NCI-H187 treated with DMSO at 0.1 percent for 48 hours (cell line): Measurements from ENCODE around the gene FFAR1.
"Not testable (repeated sequence)": the region's sequence is repeated elsewhere in the genome, so short reads cannot be mapped to it uniquely, and the experiment has no call there.

Experiments used
- DNase-seq: peaks from one replicate; lab custom pipeline; 2025; lab: John Stamatoyannopoulos, UW

Gene FFAR1

DNA sequence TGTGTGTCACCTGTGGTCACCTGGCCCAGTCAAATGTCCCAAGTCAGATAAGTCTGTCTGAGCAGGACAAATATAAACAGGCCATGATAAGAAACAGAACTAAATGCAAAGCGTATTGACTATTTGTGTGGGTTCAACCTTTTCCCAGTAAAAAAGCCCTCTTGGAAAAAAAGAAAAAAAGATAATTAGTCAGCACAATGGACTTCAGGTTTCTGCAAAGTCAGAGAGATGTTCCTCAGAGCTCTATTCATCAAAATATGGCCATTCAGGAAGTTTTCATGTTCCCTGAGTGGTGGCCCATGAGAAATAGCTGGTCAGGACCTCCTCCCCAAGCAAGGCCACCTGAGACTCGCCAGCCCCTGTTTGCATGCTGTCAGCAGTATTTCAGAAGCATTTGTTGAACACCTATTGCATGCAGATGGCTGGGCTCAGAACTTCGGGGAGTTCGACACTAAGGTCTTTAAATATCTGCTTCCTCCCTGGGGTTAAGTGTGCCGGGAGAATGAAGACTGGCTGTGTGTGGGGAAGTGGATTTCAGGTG is 13.2 kb downstream of the FFAR1 start:
- DNase-seq, result no peak

DNA sequence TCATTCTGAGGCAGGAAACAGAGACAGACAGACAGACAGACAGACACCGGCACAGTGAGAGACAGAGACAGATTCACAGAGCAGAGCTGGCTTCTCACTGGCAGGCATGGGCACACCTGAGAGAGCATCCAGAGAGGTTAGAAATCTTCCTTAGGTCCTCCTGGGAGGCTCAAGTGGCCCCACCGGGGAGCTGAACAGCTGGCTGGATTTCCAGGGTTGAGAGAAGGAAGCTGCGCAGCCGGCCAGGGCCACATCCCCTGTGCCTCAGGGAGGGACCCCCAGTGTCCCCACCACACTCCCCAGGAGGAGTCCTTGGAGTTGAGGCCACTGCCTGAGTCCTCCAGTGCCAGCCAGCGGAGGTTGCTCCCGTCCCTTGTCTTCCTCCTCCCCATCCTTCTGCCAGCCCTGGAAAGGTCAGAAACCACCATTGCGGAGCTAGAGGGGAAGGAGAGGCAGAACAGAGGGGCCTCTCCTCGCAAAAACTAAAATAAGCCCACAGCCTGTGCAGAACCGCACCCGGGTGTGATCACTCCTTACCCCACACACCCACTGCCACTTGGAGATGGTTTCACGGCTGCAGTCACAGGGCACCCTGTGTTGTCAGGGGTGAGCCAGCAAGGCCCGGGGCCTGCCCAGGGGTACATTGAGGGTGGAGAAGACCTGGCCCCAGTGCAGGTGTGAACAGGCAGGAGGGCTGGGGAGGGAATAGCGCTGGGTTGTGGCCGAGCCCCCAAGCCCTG is 14.7 kb downstream of the FFAR1 start:
- no peak for DNase-seq

DNA sequence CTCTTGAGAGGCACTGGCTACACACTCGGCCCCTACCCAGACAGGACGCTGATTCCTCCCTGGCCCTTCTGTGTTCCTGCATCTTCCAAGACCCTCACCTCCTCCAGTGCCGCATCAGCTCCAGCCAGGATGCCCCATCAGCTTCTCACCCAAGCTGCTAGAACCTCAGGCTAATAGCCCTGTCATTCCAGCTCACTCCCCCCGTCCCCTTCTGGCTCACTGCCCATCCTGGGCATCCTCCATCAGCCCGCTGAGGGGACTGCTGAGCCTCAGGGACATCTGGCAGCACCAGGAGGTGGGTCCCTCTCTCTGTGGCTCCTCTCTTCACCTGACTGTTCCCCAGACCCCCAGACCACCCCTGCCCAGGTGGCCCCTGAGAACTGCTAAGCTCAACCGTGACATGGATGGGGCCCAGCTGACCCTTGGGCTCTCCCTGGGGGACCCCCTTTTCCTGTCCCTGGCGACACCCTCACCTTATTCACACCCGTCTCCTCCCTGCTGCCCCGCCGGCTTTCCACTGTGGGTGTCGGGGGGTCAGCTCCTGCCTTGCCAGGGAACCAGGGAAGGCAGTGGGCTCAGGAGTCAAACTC is 15.4 kb downstream of the FFAR1 start:
- DNase-seq, result no peak

DNA sequence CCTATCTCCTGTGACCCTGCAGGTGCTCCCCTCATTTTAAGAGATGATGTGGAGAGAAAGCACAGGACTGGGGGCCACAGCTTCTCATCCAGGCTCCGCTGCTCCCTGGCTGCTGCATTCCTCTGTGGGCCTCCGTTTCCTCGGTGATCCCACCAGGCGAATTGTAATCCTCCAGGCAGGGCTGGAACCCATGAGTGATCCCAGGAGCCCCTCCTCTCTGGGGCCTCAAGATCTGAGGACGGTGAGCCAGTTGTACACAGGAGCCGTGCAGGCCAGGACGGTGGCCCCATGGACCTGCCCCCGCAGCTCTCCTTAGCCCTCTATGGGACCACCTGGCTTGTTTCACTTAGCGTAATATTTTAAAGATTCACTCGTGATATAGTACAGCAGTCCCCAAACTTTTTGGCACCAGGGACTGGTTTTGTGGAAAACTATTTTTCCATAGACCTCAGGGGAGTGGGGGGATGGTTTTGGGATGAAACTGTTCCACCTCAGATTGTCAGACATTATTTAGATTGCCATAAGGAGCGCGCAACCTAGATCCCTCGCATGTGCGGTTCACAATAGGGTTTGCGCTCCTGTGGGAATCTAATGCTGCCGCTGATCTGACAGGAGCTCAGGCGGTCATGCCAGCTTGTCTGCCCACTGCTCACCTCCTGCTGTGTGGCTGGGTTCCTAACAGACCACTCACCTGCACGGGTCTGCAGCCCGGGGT is 16.2 kb downstream of the FFAR1 start:
- no peak for DNase-seq

DNA sequence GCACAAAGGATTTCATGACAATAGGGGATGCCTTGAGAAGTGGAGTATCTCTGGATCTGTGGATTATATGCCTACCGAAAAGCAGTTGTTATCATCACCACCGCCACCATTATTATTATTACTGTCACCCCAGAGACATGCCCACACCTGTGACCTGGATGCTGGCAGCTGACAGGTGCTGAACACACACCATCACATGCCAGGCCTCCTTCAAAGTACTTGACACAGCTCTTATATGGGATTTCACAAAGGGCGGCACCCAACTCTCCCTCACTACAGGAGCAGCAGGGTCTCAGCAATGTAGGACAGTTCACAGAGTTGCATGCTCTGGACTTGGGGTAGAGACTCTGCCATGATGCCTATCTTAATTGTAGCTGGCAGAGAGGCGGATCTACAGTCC is 17.6 kb downstream of the FFAR1 start:
- DNase-seq, result no peak

DNA sequence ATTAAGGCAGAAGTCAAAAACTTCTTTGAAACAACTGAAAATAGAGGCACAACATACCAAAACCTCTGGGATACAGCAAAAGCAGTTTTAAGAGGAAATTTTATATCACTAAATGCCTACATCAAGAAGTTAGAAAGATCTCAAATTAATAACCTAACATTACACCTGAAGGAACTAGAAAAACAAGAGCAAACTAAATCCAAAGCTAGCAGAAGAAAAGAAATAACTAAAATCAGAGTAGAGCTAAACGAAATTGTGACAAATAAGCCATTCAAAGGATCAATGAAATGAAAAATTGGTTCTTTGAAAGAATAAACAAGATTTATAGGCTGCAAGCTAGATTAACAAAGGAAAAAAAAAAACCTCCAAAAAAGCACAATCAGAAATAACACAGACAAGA is 20.7 kb downstream of the FFAR1 start:
- no peak for DNase-seq

DNA sequence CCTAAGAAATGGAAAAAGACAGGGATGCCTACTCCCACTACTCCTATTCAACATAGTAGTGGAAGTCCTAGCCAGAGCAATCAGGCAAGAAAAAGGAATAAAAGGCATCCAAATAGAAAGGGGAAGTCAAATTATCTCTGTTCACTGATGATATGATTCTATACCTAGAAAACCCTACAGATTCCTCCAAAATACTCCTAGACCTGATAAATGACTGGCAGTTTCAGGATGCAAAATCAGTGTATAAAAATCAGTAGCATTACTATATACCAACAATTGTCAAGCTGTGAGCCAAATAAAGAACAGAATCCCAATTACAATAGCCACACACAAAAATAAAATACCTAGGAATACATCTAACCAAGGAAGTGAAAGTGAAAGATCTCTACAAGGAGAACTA is 21.8 kb downstream of the FFAR1 start:
- no peak for DNase-seq

DNA sequence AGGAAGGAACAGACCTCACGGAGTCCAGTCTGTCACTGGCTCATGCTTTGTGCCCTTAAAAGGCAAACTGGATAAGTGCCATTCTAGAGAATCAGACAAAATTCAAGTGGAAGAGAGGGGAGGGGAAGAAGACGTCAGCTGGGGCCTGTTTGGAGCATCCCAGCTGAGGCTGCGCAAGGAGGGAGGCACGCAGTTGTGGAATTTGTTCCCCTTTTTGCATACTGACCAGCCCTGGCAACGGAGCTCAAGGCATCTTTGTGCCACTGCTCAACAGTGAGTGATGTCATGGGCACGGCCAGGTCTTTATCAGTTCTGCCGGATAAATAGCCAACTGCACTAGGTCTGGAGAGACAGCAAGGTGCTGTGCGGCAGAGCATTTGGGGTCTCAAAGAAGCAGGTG is 23.0 kb downstream of the FFAR1 start, which contains the start of gene GPR42:
Gene GPR42 (plus strand): TSS at position 347 of the 400 bp plus-strand sequence. CDS start 292 bp downstream, outside the sequence.
- no peak for DNase-seq

DNA sequence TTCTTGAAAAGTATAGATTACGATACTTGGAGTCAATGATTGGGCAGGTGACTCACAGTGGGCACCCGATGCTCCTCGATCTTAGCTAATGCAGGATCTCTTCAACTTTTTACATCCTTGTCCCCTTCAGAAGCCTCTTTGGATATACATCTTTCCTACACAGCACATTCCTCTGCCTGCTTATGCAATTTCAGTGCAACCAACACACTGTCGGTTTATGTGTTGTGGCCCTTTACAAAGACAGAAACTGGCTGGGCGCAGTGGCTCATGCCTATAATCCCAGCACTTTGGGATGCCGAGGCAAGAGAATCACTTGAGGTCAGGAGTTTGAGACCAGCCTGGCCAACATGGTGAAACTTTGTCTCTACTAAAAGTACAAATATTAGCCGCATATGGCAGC is 25.8 kb downstream of the FFAR1 start:
- no peak for DNase-seq

DNA sequence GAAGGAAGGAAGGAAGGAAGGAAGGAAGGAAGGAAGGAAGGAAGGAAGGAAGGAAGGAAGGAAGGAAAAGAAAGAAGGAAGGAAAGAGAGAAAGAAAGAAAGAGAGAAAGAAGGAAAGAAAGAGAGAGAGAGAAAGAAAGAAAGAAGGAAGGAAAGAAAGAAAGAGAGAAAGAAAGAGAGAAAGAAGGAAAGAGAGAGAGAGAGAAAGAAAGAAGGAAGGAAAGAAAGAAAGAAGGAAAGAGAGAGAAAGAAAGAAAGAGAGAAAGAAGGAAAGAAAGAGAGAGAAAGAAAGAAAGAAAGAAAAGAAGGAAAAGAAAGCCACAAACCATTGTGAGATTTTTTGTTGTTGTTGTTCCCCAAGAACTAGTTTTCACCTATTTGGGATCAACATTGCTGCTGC is 26.3 kb downstream of the FFAR1 start:
- not testable (repeated sequence) for DNase-seq

DNA sequence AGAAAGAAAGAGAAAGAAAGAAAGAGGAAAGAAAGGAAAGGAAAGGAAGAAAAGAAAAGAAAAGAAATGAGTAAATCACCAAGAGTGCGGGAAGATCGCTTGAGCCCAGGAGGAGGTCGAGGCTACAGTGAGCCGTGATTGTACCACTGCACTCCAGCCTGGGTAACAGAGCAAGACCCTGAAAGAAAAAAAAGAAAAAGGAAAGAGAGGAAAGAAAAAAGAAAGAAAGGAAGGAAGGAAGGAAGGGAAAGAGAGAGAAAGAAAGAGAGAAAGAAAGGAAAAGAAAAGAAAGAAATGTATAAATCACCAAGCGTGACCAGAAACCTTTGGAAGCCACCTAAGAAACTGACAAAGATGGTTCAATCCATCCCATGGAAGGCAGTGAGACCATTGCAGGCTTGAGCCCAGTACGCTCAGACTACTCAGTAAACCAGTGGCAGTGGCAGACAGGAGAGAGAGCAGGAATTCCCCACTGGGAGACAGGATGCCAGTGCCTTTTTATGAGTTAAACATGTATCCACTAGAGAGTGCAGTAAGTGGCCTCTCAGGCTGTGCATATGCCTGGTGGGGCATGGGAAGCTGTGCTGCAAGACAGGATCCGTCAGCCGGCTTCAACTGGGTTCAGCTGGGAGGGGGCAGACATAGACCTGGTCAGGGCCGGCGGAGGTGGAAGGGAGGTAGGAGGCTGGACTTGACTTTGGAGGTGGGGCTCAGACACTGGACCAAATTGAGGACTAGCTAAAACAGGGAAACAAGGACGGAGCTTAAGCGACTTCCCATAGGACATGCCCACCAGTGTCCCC is 28.0 kb downstream of the FFAR1 start:
- DNase-seq, result no peak

DNA sequence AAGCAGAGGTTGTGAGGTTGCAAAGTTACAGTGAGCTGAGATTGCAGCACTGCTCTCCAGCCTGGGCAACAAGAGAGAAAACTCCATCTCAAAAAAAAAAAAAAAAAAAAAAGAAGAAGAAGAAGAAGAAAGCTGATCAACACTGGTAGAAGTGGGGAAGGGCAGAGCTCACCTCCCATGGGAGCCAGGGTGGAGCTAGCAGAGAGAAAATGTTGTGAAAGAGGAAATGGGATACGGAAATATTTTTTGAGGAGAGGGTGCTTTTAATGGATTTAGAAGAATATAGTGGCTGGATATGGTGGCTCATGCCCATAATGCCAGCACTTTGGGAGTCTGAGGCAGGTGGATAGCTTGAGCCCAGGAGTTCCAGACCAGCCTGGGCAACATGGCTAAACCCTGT is 30.0 kb downstream of the FFAR1 start:
- no peak for DNase-seq

DNA sequence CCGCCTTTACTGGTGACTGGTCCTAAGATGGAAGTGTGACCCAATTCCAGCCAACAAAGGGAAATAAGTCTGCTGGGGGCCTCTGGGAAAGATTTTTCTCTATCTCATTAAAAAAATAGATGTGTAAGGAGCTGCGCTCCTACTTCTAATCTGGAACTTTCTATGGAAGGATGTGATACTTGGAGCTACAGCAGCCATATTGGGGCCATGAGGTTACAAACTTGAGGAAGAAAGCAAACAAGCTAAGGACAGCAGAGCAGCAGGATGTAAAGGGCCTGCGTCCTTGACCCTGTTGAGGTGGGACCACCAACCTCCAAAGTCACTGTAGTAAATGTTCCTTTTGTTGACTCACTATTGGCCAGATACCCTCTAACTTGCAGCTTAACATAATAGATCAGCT is 30.7 kb downstream of the FFAR1 start:
- DNase-seq, result no peak

DNA sequence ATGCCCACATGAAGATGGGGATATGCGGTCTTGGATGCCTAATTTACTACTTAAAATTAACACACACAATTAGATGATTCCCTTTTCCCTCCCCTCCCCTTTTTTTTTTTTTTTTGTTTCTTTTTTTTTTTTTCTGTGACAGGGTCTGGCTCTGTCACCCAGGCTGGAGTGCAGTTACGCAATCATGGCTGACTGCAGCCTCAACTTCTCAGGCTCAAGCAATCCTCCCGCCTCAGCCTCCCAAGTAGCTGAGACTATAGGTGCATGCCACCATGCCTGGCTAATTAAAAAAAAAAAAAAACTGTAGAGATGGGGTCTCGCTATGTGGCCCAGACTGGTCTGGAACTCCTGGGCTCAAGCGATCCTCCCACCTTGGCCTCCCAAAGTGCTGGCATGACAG is 31.8 kb downstream of the FFAR1 start:
- DNase-seq, result not testable (repeated sequence)

DNA sequence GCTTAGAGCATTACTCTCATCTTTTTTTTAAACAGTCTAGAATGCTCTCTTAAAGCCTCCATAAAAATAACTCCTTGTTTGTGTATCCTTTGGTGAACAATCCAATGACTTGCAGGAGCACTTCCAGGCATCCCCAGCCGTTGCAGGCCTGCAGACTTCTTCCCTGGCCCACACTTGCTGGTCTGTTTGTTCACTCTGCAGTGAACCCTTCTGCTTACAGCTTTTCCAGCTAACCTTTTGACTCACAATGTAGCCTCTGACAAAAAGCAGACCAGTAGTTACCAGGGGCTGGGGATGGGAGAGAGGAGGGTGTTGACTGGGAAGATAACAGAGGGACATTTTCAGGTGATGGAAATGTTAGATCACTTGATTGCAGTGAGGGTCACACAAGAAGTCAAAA is 32.3 kb downstream of the FFAR1 start:
- DNase-seq, result no peak

DNA sequence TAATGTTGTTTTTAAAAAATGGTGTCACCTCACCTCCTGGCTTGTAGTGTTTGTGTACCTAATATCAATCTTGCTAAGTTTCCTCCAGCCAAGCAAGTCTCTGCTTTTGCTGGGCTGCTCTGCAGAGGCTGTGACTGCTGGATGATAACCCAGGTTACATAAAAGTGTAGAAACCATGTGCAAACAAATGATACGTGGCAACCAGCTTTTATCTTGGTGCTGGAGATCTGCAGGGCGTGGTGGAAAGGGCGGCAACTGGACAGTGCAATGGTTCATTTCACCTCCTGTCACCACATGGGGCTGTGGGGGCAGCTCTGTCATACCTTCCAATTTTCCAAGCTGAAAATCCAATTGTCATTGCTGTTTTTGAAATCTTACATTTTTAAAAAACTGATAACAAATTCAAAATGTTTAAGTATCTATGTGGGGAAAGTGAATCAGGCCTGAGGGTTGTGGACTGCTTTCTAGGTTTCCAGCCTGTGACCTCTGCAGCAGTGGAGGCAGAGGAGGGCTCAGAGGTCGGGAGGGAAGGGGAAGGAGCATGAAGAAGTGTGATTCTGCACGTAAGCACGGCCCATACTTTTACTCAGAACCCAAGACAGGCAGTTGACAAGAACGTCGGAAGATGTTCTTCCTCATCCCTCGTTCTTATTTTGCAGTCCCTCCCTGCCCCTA is 32.9 kb downstream of the FFAR1 start:
- DNase-seq, result no peak

DNA sequence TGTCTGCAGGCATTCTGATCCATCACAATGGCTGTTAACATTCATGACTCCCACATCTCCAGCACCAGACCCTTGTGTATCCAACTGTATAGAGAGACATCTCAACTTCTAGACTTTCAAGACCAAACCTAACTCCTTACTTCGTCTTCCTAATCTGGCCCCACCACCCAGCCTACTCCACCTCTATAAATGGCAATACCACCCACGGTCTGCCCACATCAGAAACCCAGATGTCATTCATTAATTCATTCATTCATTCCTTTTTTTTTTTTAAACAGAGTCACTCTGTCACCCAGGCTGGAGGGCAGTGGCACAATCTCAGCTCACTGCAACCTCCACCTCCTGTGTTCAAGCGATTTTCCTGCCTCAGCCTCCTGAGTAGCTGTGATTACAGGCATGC is 33.6 kb downstream of the FFAR1 start:
- no peak for DNase-seq

DNA sequence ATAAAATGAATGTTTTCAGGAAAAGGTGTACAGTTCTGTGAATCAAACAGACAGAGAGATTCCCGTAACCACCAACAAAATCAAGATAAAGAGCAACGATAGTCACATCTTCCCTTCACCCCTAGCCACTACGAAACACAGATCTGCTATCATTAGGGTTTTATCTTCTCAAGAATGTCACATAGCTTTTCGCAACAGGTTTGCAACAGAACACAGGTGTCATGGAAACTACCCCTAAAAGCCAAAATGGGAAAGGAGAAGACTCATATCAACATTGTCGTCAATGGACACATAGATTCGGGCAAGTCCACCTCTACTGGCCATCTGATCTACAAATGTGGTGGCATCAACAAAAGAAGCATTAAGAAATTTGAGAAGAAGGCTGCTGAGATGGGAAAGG is 34.2 kb downstream of the FFAR1 start:
- no peak for DNase-seq

DNA sequence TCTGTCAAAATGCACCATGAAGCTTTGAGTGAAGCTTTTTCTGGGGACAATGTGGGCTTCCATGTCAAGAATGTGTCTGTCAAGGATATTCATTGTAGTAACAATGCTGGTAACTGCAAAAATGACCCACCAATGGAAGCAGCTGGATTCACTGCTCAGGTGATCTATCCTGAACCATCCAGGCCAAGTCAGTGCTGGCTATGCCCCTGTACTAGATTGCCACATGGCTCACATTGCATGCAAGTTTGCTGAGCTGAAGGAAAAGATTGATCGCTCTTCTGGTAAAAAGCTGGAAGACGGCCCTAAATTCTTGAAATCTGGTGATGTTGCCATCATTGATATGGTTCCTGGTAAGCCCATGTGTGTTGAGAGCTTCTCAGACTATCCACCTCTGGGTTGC is 35.8 kb downstream of the FFAR1 start:
- DNase-seq, result no peak

DNA sequence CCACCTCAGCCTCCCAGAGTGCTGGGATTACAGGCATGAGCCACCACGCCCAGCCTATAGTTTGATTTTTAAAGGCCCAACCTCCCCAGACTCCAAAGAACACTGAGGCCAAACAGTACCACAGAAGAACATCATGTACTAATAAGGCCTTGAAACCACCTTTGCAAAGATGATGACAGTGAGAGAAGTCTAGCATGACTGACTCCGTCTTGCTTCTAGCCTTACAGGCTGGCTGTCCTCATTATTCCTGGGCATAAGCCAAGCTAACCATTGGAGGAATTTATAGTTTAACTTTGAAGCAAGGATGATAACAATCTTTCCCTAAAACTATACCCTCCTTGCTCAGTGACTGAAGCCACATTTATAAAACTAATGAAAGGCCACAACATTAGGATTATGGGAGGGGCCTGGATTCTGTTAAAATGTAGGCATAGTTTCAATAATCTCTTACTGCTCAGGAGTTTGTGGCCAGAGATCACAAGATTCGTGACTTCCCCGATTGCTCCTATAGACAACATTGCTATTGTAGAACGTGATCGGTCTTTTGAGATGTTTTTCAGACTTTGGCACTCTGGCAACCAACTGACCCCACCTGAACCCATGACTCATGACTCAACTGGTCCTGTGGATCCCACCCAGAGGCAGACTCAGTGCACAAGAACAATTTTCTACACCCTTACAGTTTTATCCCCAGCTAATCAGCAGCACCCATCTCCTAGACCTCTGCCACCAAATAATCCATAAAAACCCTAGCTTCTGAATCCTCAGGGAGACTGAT is 40.8 kb downstream of the FFAR1 start:
- no peak for DNase-seq
